ENCODE measurements around the gene SHROOM2. TPM values are rescaled to one million over a fixed set of nuclear protein-coding genes. Genes with fewer than 3 reads are reported as not detected.

Gene SHROOM2
- total and polyA plus RNA-seq, 4 donors = 3.0 to 15.5 (median 5.0) TPM

GRCh38 chrX:9847071-9847470 is 60.8 kb downstream of the SHROOM2 start:
- no peak for TF ChIP-seq CTCF (IDR thresholded peaks at IDR 0.05; ENCODE audit: control extremely low read depth, extremely low read depth)
- Histone ChIP-seq H3K27me3 (ENCODE audit: control insufficient read depth in 3 of 3, insufficient read depth in 3 of 3, low read length in 2 of 3) (peaks cover 0 to 19% (median 8%) of the 10 kb centered on the region in 3 donors), H3K4me1 (ENCODE audit: control insufficient read depth in 5 of 5, insufficient read depth in 5 of 5, low read length in 5 of 5) (peaks cover 0 to 7% (median 4%) of the 10 kb centered on the region in 5 donors), H3K36me3 (ENCODE audit: control insufficient read depth in 4 of 4, insufficient read depth in 4 of 4, low read length in 4 of 4) (no peaks in the 10 kb centered on the region), H3K9ac (ENCODE audit: insufficient read depth in 1 of 2, low read length in 2 of 2) (no peak overlapping the region), H3K27ac (ENCODE audit: low read depth in 1 of 2, low read length in 1 of 2) (peak overlapping the region in 1 of 2 donors; percentile 28), H3K9me3 (ENCODE audit: control insufficient read depth in 4 of 4, insufficient read depth in 3 of 4, low read length in 3 of 4) (no peaks in the 10 kb centered on the region), H3K4me3 (no peak overlapping the region)
- ATAC-seq (ENCODE audit: insufficient read depth, low FRiP score) (no peak), DNase-seq (no peak)
- WGBS, 2 donors = 78 to 80% methylated on average over 8 of the region's 8 CpGs

GRCh38 chrX:9848718-9849479 is 62.7 kb downstream of the SHROOM2 start:
- Histone ChIP-seq H3K9ac (ENCODE audit: insufficient read depth in 1 of 2, low read length in 2 of 2) (no peak overlapping the region), H3K27ac (ENCODE audit: low read depth in 1 of 2, low read length in 1 of 2) (no peak overlapping the region), H3K36me3 (ENCODE audit: control insufficient read depth in 4 of 4, insufficient read depth in 4 of 4, low read length in 4 of 4) (no peaks in the 10 kb centered on the region), H3K9me3 (ENCODE audit: control insufficient read depth in 4 of 4, insufficient read depth in 3 of 4, low read length in 3 of 4) (no peaks in the 10 kb centered on the region), H3K27me3 (ENCODE audit: control insufficient read depth in 3 of 3, insufficient read depth in 3 of 3, low read length in 2 of 3) (peaks cover 0 to 18% (median 10%) of the 10 kb centered on the region in 3 donors), H3K4me3 (no peak overlapping the region), H3K4me1 (ENCODE audit: control insufficient read depth in 5 of 5, insufficient read depth in 5 of 5, low read length in 5 of 5) (peaks cover 0 to 7% (median 0%) of the 10 kb centered on the region in 5 donors)
- DNase-seq = no peak
- no peak for TF ChIP-seq CTCF (IDR thresholded peaks at IDR 0.05; ENCODE audit: control extremely low read depth, extremely low read depth)
- 85 to 92% methylated on average over 16 to 17 of the region's 17 CpGs for WGBS, 2 donors
- no peak for ATAC-seq (ENCODE audit: insufficient read depth, low FRiP score)

GRCh38 chrX:9851890-9852289 is 65.7 kb downstream of the SHROOM2 start:
- H3K27me3 ChIP-seq (ENCODE audit: control insufficient read depth in 3 of 3, insufficient read depth in 3 of 3, low read length in 2 of 3) = peaks cover 0 to 18% (median 10%) of the 10 kb centered on the region in 3 donors
- no peaks in the 10 kb centered on the region for H3K9me3 ChIP-seq (ENCODE audit: control insufficient read depth in 4 of 4, insufficient read depth in 3 of 4, low read length in 3 of 4)
- no peak overlapping the region for H3K9ac ChIP-seq (ENCODE audit: insufficient read depth in 1 of 2, low read length in 2 of 2)
- peaks cover 0 to 3% (median 0%) of the 10 kb centered on the region in 5 donors for H3K4me1 ChIP-seq (ENCODE audit: control insufficient read depth in 5 of 5, insufficient read depth in 5 of 5, low read length in 5 of 5)
- H3K4me3 ChIP-seq = no peak overlapping the region
- TF ChIP-seq CTCF (IDR thresholded peaks at IDR 0.05; ENCODE audit: control extremely low read depth, extremely low read depth) = no peak
- H3K27ac ChIP-seq (ENCODE audit: low read depth in 1 of 2, low read length in 1 of 2) = no peak overlapping the region
- WGBS, 2 donors = 63 to 84% methylated on average over 6 of the region's 6 CpGs
- DNase-seq = no peak
- H3K36me3 ChIP-seq (ENCODE audit: control insufficient read depth in 4 of 4, insufficient read depth in 4 of 4, low read length in 4 of 4) = no peaks in the 10 kb centered on the region
- ATAC-seq (ENCODE audit: insufficient read depth, low FRiP score) = no peak
